Femur (tissue), 1 donor: ENCODE results near the gene ANKRD55.
"Not testable (repeated sequence)": the region's sequence is repeated elsewhere in the genome, so short reads cannot be mapped to it uniquely, and the experiment has no call there.

Experiments used
- DNase-seq: peaks from one replicate; pipeline ENCODE4 v3.0.0-alpha.2; 2017

The ANKRD55 gene

DNA sequence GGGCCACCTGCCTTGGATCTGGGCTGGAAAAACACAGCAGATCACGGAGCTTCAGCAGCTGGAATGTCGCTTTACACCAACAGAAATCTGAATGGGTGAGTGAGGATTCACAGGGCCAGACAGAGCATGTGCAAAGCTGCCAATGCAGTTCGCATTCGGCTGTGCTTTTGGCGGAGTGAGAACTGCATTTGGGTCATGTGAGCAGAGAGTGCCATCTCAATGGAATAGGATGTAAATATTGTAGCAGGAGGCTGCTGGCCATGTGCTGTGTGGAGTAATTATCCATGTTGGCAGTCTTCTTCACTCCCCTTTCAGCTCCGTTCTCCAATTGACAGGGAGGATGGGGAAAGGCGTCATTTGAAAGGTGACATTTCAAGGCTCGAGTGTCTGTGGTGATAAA, at the start of gene ANKRD55:
TSS of gene ANKRD55 (minus strand) at position 101 of the 400 bp plus-strand sequence. CDS start 417 bp downstream, outside the sequence.
- no peak for DNase-seq

DNA sequence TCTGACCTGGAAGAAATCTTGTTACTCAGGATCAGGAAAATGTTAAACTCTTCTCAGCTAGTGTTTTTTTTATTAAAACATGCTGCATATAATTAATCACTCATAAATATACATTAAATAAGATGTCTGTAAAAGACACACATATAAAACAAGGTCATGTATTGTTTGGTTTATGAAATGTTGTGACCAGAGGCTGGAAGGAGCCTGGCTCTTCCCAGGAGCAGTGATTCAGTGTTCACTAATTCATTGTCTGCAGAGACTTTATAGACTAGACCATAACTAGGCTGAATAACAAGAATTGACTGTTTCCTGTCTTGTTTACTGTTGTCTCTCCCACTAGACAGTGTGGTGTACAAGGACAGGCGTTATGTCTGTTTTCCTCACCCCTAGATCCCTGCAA, 49.1 kb upstream of the ANKRD55 start:
- DNase-seq, result no peak

DNA sequence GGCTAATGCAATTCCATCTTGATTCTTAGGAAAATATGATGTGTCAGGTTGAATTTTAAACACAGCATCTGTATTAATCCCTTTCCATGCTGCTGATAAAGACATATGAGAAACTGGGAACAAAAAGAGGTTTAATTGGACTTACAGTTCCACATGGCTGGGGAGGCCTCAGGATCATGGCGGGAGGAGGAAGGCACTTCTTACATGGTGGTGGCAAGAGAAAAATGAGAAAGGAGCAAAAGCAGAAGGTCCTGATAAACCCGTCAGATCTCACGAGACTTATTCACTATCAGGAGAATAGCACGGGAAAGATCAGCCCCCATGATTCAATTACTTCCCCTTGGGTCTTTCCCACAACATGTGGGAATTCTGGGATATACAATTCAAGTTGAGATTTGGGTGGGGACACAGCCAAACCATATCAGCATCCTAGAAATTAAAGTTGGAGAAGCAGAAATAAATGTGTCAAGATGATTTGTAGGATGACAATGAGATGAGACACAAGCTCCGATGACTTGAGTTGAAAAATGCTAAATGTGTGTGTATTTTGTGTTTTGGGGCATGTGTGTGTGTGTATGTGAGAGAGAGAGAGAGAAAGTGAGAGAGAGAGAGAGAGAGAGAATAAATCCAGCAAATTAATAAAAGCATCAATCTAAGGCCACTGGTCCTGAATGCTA, 48.5 kb upstream of the ANKRD55 start:
- DNase-seq, result no peak

DNA sequence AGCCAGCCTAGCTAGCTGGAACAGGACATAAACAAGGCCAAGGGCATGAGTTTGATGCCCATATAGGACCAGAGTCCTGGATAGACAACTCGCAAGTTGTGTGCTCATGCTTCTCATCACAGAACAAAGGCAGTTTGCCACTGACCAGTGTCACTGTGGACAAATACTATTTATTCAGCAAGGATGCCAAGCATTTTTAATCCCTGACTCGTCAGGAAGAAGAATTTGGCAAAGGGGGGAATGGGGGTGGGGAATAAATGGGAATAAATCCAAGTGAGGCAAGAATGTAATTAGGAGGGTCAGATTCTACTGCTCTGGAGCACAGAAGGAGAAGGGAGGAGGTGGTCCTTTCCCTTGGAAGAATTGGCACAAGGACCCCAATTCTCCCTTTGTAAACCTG, 46.8 kb upstream of the ANKRD55 start:
- no peak for DNase-seq

DNA sequence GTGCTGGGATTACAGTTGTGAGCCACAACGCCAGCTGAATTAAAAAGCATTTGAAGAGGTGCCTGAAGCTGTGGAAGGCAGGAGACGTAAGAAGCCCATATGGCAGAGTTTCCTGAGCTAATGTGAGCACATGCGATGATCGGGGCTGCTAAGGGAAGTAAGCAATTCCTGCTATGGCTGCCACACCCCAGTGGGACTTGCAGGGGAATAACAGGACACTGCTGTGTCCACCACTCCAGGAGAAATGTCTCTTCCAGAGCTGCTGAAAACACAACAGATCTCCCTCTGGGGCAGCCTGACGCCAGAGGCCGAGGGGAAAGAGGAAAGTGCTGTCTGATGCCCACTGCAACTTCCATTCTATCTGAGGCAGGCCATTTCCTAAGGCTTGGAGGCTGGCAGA, 46.2 kb upstream of the ANKRD55 start:
- no peak for DNase-seq

DNA sequence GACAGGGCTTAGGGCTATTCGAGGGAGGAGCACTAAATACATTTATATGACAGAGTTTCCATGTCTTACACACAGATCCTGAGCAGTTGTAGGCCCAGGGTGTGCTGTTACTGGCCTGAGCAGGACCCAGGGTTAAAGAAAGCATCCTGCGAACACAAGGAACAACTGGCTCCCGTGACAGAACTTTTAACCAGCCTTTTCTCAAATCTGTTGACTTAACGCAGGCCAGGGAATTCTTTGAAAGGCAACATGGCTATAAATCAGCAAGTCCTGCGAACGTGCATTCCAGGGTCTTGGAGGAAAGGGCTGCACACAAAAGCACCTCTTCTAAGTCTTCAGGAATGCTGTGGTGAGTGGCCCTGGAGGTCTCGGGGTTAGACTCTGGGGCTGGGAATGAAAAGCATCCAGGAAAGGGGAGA, 45.2 kb upstream of the ANKRD55 start:
- DNase-seq, result no peak

DNA sequence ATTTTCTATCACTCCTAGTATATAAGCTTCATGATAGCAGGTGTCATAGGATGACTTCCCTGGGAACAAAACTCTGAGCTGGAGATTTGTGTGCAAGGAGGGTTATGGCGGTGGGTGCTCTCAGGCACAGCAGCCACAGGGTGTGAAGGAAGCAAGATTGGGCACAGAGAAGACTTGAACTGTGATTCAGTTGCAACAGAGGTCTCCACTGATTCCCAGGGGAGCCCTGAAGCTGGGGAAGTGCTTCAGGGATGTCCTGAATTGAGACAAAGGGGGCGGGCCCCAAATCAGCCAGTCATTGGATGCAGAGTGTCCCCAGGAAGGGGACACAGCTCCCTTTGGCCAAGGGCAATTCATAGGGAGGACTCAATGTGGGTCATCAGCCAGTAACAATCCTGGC, 44.4 kb upstream of the ANKRD55 start:
- DNase-seq, result no peak

DNA sequence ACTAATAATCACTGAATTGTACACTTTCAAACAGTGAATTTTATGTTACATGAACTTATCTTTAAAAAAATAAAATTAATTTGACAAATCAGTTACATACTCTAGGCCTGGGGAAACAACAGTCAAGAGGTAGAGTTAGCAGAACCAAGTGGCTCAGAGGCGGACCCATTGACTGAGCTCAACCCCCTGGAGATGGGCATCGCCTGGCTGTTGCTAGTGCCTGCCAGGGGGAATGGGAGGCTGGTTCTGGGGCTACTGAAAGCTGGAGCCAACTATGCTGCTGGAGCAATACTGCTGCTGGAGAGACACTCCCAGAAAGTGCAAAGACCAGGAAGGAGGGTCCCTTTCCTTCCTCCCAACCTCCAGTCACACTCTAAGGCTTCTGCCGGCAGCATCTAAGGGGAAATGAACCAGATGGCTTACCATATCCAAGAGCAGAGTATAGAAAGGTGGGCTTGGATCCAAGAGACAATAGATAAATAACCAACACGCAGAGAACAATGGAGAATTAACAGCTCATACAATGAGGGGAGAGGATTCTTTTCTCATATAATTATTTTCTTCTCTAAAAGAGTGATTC, 40.3 kb upstream of the ANKRD55 start:
- DNase-seq, result no peak

DNA sequence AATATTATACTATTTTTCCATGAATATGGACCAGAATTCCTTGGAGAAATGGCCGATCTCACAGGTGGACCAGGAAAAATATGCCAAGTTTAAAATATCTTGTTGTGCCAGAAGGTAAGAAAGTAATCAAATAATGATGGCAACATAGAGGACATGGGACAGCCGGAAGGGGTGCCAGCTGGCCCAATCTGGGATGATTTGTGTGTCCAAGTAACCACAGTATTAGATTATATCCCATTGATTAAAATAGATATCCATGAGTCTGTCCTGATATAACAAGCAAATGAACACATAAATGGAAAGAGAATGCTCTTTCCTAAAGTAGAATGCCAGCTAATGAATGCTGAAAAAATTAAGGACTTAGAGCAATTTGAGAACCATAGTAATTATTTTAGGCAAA, 39.6 kb upstream of the ANKRD55 start:
- no peak for DNase-seq

DNA sequence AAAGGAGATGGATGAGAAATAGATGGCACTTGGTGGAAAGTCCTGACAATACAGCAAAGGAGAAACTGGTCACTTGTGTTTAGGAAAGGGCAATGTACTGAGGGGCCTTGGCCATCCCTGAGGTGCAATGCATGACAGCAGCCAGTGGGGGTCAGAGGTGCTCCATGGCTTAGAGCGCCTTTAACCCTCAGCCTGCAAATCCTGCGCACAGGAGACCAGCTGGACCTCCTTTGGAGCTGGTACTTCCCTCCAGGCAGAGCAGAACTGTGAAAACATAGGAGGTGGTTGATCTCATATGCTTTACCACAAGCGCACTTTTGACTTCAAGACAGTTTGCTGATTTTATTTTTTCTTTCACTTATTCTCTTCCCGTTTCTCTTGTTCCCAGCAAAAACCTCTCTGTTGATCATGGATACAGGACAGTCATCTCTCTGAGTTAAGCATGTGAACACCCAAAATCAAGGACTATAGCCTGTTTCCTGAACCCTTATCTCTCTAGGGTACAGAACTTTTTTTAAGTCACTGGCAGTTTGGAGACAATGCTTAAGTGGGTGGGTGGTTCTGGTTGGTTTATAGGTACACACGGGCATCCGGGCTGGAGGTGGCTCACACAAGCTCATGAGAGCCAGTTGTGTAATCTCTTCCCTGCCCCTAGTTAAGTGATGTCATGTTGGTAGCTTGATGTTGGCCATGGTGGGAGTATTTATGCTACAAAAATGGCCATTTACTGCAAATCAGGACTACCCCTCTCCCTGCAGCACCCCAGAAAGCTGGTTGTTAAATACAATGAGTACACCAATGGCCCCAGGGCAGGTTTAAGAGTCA, 37.6 kb upstream of the ANKRD55 start:
- peak; percentile 91 for DNase-seq

DNA sequence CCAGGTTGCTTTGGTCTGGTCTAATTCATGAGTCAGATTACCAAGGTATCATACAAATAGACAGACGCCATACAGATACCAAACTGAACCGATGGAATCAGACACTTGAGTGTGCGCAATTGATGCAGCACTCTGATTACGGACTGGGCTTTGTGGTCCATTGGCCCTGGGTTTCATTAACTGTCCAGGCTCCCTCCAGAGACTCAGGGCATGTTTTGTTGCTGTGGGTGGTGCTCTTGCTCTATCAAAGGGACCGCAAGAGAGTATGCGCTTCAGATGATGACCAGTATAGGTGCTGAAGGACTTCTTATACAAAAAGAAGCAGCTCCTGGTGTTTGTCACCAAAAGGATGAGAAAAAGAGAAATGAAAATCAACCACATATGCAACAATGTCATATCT, 36.9 kb upstream of the ANKRD55 start:
- DNase-seq, result no peak

DNA sequence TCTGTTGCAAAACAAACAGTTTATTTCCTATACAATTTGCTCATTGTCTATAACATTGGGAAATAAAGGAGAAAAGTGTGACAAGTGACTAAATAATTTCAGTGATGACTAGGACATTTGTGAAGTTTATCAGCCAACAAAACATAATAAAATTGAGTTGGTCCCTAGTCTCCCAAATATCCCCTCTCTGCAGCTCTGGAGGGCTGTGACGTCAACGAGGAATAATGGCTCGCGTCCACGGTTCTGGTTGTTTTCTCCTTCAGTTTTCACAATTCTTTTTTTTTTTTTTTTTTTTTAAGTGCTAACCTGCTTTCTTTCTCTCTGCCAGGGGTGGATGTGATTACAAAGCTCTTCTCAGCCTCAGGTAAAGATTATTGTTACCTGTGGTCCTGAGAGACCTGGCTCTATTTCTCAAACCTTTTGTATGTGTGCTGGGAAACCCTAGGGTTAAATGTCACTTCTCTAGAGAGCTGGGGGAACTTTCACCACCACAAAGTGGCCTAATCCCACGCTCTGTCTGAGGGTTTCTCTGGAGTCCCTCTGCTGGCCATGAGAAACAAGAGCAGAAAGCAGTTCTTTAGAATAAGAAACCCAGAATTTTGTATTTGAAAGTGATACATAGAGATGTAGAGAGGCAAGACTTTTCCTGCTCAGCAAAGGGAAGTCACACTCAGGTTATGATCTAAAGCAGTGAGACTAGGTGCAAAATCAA, 36.2 kb upstream of the ANKRD55 start:
- peak; percentile 44 for DNase-seq

DNA sequence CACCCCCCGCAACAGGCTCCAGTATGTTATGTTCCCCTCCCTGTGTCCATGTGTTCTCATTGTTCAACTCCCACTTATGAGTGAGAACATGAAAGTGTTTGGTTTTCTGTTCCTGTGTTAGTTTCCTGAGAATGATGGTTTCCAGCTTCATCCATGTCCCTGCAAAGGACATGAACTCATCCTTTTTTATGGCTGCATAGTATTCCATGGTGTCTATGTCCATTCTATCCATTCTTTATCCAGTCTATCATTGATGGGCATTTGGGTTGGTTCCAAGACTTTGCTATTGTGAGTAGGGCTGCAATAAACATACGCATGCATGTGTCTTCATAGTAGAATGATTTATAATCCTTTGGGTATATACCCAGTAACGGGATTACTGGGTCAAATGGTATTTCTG, 35.6 kb upstream of the ANKRD55 start:
- DNase-seq, result not testable (repeated sequence)

DNA sequence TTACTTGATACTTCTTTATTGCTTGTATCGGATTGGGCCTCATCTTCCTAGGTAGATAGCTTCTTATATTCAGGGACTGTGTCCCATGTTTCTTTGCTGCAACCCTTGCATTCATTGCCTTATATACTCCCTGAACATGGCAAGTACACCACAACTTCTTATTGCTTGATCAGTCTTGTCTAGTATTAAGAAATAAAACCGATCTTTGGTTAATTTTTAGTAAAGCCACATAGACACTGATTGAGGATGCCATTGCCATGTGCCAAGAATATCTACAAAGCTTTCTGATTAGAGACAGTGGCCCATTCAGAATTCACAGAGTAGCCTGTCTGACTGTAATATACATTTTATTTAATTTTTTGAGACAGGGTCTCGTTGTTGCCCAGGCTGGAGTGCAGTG, 34.7 kb upstream of the ANKRD55 start:
- DNase-seq, result no peak

DNA sequence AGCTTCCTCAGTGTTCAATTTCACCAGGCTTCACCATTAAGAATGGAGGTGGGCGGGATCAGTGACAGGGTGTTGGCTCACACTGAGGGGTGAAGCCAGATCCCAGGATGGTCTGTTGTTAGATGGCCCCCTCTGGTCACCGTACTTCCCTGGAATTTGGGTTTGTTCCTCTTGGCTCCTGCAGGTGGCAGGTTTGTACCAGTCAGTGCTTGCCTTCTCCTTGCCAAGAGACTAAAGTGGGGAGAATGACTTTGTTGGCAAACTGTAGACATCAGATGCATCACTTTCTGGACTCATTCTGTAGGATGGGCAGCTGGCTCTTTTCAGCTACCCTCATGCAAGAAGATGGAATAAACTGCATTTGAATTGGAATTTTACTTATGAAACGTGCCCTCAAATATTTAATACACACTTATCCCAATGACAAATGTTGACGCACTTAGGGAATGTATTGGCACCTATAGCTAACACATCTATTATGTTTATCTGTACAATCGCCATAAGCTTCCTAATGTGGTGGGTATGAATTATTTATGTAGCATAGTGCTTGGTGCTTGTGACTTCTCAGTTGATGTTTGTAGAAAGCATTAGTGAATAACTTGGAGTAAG, 31.4 kb upstream of the ANKRD55 start:
- no peak for DNase-seq

DNA sequence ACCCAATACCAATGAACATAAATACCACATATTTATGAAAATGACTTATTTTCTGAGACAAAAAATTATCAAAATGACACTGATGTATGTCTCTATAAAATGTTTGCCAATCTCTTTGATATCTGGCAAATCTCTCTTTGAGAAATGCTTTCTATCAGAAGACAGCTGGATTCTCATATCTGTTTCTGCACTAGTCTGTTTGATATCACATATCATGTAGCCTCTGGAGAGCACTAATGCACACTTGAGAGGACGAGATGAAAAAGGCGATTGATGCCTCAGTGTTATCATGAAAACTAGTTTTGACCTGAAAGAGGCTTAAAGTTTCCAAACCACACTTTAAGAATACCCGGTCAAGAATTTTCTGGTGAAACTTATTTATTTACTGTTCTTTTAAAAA, 29.1 kb upstream of the ANKRD55 start:
- DNase-seq, result no peak

DNA sequence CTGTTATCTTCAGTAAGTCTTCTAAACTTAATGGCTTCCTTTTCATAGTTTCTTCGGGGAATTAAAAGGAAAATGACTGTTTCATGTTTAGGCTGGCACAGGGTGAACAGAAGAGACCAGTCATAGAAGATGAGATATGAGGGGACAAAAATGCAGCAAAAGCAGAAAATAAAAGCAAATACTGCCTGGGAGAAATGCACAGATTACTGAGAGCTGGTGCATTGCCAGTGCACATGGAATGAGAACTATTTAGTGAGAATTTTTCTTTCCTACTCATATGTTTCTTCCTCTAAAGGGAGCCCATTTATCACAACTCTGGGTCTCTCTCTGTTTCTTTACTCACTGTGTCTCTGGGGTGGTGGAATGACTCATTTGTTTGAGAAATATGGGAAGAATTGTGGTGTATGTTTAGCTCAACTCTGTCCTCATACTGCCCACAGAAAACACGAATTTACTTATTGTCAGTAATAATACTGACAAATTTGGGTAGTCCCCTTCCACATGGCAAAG, 25.9 kb upstream of the ANKRD55 start:
- no peak for DNase-seq

DNA sequence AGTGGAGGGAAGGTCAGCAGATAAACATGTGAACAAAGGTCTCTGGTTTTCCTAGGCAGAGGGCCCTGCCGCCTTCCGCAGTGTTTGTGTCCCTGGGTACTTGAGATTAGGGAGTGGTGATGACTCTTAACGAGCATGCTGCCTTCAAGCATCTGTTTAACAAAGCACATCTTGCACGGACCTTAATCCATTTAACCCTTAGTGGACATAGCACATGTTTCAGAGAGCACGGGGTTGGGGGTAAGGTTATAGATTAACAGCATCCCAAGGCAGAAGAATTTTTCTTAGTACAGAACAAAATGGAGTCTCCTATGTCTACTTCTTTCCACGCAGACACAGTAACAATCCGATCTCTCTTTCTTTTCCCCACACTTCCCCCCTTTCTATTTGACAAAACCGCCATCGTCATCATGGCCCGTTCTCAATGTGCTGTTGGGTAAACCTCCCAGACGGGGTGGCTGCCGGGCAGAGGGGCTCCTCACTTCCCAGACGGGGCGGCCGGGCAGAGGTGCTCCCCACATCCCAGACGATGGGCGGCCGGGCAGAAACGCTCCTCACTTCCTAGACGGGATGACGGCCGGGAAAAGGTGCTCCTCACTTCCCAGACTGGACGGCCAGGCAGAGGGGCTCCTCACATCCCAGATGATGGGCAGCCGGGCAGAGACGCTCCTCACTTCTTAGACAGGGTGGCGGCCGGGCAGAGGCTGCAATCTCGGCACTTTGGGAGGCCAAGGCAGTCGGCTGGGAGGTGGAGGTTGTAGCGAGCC, 24.8 kb upstream of the ANKRD55 start:
- DNase-seq, result not testable (repeated sequence)

DNA sequence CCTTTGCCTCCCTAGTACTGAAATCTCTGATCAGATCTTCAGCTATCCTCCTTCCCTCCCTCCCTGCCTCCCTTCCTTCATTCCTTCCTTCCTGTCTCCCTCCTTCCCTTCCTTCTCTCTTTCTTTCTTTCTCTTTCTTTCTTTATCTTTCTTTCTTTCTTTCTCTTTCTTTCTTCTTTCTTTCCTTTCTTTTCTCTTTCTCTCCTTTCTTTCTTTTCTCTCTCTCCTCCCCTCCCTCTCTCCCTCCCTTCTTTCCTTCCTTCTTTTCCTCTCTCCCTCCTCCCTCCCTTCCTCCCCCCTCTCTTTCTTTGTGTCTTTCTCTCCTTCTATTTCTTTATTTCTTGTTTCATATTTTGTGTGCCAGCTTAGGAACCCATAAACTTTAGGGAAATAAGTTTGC, 23.9 kb upstream of the ANKRD55 start:
- no peak for DNase-seq

DNA sequence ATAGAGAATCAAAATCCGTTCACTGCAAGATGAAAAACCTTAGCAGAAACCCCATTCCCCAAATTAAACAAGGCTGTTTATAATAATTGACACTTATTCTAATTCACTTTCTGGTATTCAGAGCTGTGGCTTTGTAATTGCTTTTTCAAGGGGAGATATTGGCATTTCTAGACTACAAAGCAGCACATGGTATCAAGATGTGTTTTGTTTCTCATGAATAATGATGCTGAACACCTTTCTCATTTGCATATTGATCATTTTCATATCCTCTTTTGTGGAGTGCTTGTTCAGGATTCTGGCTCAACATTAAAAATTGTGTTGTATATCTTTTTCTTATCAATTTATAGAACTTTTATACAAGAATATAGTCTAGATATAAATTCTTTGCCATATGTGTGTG, 22.4 kb upstream of the ANKRD55 start:
- DNase-seq, result no peak

DNA sequence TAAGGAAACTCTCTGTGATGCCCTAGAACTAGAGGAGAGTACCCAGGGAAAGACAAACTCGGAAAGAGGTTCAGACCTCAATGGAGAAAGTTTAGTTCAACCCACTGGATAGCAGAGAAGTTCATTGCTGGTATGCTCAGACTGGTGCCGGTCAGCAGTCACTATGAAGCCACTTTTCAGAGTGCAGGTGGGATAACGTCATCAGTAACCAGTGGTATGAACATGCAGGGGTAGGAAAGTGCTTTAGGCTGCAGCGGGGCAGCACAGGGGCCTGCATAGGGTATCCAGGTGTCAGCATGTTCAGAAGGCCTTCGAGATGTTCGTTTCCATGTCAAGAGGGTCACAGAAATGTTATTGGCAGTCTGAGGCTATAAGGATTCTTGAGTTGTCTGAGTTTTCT, 20.8 kb upstream of the ANKRD55 start:
- DNase-seq, result no peak

DNA sequence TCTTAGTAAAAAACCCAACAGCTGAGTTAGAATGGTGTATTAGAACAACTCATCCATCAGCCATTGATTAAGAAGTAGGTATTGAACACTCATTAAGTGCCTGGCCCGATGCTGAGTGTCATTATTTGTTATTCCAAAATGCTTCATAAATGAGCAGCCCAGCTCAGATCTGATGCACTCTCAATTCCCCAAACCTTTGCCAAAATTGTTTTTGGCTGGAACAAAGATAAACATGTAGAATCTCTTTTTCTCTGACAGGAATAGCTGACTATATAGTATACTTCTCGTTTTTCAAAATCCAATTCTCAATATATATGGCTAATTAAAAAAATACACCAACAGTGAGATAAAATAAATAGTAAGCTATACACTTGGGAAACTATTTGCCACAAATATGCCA, 20.0 kb upstream of the ANKRD55 start:
- DNase-seq, result no peak
